HG02678 (cell line): Measurements from ENCODE around the gene KIAA0930.
"Not testable (repeated sequence)": the region's sequence is repeated elsewhere in the genome, so short reads cannot be mapped to it uniquely, and the experiment has no call there.

Experiments used
- ATAC-seq: cut with Tn5 transposase; IDR thresholded peaks from one replicate; pipeline ENCODE4 v1.9.1; 2021; ENCODE audit warnings: mild to moderate bottlenecking, moderate library complexity; ENCODE audit not compliant: unreplicated experiment

KIAA0930 gene

DNA sequence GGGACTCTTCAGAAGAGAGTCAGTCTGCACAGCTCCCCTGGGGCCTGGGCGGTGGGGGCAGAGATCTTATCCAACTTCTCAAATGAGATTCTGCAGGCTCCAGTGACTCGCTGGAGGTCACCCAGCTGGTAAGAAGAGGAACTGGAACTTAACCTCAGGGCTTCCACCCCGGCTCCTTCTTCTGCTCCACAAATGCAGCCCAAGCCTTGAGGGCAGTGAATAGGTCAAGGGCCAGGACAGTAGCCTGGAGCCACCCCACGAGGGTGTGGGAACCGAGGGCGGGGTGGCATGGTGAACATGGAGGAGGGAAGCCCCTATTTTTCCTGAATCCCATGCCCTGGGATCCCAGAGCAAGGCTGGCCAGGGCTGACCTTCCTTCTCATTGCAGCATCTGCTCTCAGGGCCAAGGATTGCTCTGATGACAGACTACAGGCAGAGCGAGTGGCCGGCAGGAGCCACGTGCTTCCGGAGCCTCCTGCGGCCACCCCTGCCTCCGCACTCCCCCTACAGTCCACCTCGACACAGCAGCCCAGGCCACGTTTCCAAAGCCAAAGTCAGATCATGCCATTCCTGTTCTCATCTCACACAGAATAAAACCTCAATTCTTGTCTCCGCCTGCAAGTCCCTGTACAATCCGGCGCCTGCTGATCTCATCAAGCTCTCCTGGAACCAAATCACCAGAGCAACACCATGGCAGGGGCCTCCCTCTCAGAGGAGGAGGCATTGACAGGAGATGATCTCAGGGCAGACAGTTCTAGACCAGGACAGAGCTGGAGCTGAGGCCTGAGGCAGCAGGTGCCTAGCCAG, 23.0 kb upstream of the KIAA0930 start:
- peak; percentile 78 for ATAC-seq

DNA sequence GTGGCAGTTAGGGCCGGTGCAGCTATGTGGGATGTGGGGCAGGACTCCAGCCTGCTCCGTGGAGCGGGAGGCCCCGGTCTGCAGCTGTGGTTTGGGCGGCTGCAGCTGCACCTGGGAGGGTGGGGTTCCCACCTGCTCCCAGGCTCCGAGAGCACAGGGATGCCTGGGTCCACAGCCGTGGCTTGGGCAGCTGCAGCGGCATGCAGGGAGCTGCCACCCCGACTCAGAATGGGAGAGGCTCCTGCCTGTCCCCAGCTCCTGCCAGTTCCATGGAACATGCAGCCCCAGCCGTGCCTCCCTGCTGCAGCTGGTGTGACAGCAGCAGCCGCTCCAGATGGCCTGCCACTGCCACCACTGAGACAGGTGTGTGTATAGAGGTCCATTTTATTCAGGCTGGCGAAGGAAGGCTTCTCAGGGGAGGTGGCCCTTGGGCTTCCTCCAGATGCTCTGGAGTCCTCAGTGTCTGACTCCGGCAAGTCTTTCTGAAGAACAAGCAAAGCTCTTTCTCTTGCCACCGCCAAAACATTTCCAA, 22.3 kb upstream of the KIAA0930 start:
- peak; percentile 35 for ATAC-seq

DNA sequence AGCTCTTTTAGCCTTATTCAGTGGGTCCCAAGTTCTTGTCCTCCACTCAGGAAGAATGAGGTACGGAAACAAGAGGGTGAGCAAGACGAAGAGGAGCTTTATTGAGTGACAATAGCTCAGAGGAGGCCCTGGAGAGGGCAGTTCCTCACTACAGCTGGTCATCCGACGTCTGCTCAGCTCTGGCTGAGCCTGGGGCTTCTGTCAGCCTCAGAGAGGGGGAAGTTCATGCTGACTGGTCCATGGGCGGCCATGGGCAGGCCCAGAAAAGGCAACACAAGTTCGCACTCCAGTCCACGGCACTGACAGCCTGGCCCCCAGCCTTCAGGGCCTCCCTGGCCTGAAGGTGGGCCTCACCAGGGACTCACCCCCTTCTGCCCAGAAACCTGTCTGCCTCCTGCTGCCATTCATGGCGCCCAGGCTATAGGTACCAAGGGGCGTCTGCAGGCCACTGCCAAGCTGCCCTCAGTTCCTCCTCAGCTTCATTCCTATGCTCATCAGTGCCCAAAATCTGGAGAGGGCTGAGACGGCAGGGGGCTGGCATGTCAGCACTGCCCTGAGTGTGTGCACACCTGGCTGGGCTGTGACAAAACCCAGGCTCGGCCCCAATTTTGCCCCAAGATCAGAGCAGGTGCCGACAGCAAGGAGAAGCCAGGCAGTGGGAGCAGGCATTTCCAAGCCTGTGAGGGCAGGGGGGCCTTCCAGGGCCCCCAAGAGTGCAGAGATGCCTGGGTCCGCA, 21.7 kb upstream of the KIAA0930 start:
- ATAC-seq = no peak

DNA sequence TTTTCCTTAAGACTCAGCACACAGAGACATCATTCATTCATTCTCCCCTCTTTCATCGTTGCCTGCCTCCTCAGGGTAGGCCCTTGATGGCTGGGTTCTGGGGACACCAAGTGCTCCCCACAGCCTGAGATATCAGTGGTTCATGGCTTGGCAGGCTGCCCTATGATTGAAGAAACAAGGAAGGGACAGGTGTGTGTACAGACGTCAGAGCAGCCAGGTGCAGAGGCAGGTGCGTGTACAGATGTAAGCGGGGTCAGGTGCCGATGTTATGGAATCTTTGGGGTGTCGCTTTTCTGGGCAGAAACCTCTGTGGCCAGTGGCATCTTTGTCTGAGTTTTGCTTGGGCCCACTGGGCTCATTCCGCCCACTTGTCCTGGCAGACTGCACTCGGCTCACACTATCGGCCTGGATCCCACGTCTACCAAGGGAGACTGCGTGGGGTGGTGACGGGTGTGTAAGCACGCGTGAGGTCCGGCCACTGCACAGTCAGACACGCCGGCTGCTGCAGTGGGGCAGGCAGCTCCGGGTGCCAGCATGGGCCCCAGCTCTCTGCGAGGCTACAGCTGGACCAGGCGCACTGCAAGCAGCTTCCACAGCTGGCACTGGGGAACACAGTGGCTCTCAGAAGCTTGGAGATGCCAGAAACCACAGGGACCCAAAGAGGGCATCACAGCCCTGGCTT, 20.9 kb upstream of the KIAA0930 start:
- no peak for ATAC-seq

DNA sequence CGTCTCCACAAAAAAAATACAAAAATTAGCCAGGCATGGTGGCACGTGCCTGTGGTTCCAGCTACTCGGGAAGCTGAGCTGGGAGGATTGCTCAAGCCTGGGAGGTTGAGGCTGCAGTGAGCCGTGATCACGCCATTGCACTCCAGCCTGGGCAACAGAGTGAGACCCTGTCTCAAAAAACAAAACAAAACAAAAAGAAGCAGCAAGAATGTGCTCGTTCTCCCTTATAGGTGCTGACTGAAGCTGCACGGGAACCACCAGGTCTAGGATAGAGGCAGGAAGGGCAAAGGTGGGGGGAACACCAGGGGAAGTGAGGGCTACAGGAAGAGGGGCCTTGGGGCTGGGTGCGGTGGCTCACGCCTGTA, 19.7 kb upstream of the KIAA0930 start:
- ATAC-seq = not testable (repeated sequence)

DNA sequence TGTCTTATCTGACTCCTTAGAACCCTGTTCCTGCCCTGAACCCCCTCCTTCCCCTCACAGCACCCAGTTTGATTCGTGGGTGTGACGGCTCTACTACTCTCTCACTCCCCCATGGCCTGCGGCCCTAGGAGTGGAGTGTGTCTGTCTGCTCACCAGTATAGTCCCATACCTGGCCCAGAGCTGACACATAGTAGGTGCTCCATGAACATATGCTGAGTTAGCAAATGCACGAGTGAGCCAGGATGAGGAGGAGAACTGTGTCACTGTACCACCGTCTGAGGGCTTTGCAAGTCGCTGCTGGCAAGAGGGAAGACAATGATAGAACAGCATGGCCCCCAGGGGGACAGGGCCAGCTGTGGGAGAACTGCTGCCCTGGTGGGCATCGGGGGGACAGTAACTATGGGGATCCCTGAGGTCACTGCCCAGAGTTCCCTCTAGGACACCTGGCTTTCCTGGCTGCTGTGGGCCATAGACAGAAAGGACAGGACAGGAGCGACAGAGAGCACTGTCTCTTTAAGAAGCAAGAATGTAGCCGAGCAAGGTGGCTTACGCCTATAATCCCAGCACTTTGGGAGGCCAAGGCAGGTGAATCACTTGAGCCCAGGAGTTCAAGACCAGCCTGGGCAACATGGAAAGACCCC, 19.2 kb upstream of the KIAA0930 start:
- no peak for ATAC-seq

DNA sequence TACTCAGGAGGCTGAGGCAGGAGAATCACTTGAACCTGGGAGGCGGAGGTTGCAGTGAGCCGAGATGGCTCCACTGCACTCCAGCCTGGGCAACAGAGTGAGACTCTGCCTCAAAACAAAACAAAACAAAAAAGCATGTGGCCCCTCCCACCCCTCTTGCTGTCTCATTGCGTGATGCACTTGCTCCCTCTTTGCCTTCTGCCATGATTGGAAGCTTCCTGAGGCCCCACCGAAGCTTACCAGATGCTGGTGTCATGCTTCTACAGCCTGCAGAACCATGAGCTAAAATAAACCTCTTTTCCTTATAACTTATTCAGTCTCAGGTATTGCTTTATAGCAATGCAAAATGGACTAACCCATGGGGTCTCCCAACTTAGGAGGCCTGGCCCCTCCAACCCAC, 17.2 kb upstream of the KIAA0930 start:
- not testable (repeated sequence) for ATAC-seq

DNA sequence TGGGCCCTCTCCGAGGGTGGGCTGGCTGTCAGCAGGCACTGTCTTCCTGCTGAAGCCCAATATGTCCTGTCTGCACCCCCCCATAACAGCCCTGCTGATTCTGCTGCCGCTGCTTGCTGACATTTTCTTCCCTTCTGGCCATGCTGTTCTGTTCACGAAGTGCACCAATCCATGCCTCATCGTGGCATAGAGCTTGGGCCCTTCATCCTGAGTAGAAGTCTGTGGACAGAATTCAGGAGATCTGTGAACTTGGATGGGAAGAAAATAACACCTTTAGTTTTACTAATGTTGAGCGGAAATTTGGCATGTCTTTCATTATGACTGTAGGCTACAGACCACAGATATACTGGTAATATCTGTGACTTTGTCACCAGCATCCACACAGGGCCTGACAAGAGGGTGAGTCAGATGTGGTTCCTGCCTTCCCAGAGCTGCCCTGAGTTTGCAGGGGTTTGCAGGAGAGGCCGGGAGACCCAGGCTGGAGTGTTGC, 14.1 kb upstream of the KIAA0930 start:
- ATAC-seq = no peak

DNA sequence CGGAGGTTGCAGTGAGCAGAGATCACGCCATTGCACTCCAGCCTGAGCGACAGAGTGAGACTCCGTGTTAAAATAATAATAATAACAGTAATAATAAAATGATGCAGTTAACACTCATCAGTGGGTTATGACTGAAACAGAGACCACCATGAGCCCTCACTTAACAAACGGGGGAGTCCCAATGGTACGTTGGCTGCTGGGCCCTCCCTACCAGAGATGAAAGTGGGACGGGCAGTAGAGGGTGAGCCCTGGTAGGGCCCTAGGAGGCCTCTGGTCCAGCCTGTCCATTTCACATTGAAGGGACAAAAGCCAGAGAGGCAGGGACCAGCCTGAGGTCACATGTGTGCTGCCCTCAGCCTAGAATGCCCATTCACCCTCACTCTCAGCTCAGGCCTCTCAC, 13.7 kb upstream of the KIAA0930 start:
- no peak for ATAC-seq

DNA sequence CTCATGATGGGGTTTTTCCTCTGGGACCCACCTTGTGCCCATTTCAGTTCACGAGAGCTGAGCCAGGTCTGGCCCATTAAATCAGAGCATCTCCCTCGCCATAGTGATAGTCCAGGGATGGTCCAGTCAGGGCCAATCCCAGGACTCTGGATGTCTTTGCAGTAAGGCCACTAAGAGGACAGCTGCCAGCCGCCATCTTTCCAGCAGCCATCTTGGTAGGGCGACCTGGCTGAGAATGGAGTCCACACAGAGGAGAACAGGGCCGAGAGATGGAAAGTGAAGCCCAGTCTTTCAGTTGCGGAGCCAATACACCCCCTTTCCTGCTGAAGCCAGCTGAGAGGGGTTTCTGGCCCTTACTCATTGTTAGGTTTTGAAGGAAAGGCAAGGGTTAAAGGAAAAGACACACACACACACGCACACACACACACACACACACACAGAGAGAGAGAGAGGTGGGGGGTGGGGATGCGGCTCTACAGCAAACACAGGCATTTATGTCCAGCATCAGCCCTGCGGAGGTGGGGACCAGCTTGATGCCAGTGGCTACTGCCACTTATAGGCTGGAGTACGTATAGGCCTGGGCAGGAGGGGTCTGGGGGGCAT, 12.4 kb upstream of the KIAA0930 start:
- no peak for ATAC-seq

DNA sequence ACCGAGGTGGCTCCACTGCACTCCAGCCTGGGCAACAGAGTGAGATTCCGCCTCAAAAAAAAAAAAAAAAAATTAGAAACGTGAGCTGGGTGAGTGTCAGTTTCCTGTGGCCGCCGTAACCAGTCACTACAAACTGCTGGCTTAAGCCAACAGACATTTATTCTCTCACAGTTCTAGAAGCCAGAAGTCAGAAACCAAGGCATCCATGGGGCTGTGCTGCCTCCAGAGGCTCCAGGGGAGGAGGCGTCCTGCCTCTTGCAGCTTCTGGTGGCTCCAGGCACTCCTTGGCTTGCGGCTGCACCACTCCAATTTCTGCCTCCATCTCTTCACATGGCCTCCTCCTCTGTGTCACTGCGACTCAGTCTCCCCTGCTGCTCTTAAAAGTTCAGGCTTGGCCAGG, 11.1 kb upstream of the KIAA0930 start:
- no peak for ATAC-seq

DNA sequence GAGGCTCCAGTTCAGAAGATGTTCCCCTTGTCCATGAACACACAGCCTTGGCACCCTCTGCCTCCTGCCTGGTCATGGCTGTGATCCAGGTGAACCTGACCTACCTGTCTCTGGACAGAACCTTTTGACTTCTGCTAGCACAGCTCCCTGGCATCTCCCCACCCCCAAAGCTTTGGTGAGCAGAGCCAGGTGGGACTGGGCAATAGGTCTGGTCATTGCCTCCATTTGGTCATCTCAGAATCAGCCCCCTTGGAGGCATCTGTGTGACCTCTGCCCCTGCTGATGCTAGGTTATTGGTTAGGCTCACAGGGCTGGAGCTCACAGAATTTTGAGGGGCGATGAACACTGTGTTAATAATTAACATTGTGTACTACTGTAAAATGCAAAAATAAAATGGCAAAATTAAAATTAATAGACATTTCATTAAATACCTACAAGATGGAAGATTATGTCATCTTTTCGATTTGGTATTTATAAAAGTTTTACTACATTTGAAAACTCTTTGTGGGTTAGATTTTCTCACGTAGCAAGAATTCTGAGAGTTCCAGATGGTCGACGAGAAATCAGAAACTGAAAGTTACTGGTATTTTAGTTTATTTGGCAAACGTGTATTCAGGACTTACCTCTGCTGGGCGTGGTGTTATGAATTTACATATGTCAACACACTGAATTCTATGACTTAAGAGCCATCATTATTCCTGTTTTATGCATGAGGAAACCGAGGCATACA, 8.3 kb upstream of the KIAA0930 start:
- ATAC-seq = peak; percentile 82

DNA sequence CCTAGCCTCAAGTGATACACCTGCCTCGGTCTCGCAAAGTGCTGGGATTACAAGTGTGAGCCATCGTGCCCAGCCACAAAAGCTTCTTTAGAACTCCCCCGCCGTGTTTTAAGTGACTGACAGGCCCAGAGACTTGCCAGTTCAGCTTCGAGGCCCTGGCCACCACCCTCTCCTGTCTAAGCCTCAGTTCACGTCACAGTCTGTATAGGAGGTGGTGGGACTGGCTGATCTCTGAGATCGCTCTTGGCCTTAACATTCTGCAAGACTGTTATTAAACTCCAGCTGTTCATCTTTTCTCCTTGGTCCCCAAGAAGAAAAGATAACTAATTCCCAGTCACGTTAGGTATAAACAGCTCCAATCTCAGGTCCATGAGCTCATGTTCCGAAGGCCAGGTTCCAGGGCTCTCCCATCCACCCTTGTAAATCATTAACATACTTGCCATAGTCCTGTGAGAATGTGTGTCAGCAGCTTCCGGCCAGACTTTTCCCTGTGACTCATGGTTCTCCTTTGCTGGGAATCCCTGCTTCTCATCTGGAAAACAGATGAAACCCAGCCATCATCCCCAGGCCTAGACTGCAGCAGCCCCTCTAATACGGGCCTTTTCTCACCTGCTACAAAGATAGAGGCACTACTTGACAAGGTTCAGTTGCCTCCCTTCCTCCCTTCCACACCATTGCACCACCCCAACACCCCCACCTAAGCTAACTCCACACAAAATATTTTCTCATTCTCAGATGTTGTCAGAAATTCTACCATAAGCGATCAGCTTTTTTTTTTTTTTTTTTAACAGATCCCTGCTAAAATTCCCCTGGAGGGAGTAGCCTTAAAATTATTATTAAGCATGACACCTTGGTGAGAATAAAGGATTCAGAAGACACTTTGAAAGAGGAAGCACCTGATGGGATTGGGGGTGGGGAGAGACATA, 5.6 kb upstream of the KIAA0930 start:
- ATAC-seq = no peak

DNA sequence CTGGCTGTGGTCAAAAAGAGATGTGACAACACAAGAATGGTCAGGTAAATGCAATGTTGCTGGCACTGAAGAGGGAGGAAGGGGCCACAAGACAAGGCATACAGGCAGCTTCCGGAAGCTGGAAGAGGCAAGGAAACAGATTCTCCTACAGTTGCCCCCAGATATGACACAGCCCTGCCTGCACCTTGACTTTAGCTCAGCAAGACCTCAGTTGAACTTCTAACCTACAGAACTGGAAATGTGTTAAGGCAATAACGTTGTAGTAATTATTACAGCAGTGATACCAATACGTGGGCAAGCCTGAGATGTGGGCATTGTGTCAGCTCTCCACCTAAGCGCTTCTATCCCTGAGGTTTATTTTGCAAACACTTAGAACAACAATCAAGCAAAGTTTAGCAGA, 4.2 kb upstream of the KIAA0930 start:
- no peak for ATAC-seq

DNA sequence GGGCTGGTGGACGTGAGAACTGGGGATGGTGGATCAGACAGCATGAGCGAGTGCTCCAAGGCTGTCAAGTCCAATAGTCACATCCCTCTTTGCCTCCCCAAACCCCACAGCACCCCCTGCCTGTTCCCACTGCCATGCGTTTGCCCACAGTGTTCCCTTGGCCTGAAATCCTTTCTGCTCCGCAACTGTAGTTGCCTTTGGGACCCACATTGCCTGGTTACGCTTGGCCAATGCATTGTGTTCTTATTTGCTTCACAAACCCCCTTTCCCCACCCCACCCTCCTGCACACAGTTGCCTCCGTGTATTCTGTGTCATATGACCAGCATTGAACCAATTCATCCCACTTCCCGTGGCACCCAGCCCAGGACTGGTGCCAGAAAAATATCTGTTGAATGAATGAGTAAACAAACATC, 2.1 kb upstream of the KIAA0930 start:
- no peak for ATAC-seq

DNA sequence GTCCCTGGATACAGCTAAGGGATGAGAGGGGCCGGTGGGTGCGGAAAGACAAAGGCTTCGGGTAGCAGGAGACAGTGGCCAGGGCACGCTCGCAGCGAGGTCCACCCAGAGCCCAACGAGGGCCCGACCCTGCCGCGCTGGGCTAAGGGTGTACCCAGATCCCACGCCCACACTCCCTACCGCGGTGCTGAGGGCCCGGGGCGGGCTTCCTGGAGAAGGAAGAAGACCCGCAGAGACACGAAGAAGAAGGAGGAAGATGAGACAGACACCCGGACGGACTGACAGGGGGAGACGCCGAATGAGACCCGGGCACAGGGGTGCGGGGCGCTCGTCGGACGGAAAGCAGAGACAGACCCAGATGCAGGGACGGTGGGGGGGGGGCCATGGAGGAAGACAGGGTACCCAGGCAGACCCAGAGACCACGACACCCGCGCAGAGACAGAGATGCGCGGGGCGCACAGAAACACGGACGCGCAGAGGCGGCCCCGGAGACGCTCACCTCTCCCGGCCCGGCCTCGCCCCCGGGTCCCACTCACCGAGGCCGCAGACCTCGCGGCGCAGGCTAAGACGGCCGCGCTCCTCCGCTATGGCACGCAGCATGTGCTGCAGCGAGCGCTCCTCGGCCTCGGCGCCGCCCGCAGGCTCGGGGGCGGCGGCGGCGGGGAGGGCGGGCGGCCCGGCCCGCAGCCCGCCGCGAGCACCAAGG, 437 bp downstream of the KIAA0930 start:
- ATAC-seq = peak; percentile 23

DNA sequence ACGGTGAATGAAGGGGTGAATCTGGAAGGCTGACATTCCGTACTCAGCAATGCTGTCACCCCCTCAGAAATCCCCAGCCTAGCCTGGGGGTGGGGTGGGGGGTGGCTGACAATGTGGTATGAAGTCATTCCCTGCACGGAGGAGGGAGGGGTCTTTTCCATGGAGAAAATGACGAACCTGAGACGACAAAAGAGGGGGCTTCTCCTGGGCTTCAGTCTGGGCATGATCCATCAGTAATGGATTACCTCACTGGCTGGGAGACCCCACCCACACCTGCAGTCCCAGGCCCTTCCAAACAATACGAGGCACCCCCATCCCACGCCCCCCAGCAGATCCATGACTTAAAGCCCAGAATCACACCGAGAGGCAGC, 1.0 kb downstream of the KIAA0930 start:
- no peak for ATAC-seq

DNA sequence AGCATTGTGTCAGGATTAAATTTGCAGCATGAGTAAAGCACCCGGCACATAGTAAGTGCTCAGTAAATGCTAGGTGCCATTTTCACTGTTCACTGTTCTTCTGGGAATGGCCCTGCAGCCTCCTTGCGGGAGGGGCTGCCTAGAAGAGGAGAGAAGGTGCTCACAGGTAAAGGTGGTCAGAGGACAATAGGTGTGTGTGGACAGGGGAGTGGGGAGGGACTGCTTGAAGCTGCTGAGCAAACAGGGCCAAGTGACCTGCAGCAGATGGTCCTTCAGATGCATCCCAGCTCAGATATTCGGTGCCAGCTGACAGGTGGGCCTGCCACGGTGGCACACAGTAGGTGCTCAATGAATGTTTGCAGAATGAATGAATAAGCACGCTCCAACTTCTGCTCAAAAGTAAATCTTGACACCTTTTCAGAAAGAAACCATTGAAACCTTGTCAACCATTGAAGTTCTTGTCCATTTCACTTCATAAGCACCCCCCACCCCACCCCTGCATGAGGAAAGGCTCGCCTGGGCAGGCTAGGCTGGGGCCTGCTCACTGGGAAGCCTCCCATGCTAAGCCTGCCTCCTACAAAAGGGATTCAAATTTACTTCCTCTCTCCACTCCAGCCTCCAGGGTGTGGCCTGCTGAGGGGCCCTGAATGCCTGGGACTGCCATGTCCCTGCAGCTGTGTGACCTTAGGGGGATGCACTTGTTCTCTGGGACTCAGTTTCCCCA, 1.6 kb downstream of the KIAA0930 start:
- no peak for ATAC-seq
